SH-SY5Y (cell line): ENCODE measurements around the gene ZNF808.

ENCODE experiments used
- GATA2 ChIP-seq: IDR thresholded peaks from 2 replicates; pipeline ENCODE4 v1.6.1; 2011; ENCODE audit warnings: mild to moderate bottlenecking, low read depth, low read length
- GATA3 ChIP-seq: IDR thresholded peaks from 2 replicates; pipeline ENCODE4 v1.6.1; 2011; ENCODE audit warnings: low read depth, mild to moderate bottlenecking, low read length, moderate library complexity

DNA sequence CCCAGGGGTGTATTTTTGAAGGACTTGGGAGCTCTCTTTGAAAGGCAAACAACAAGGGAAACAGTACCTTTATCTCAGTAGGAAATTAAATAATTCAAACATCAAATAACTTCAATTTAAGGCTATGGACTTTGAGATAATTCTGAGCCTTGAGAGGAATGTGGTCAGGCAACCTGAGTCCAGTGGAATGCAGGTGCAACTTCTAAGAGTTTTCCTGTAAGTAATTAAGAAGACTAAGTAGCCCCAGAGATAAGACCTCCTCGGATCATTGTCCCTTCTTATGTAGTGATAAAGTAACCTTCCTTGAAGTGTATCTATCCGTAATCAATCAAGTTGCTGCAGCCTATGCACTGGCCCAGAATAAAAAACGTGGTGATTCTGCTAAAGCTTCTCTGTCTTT, 71.8 kb downstream of the ZNF808 start:
- TF ChIP-seq GATA2 = no peak
- TF ChIP-seq GATA3 = no peak
